ENCODE data around the gene KIAA2012.
"Not testable (repeated sequence)": the region's sequence is repeated elsewhere in the genome, so short reads cannot be mapped to it uniquely, and the experiment has no call there.

Gene KIAA2012

GRCh38 chr2:202238234-202239197 is 165.5 kb downstream of the KIAA2012 start, which contains the start of gene SUMO1:
TSS of gene SUMO1 (minus strand) at chr2:202238597. CDS start at chr2:202238451, 146 bp downstream.
- TF ChIP-seq CTCF (conservative IDR thresholded peaks at IDR 0.05; ENCODE audit: low read depth, low read length) = no peak
- H3K4me3 ChIP-seq (ENCODE audit: low read depth, low read length) = peak within 1 kb of the TSS; percentile 91
- peak; percentile 83 for DNase-seq (ENCODE audit: low read depth)

- DNase-seq (ENCODE audit: low read depth); H3K4me3 ChIP-seq (ENCODE audit: low read depth, low read length): not testable (repeated sequence)
Observed at GRCh38 chr2:202247710-202248109, 174.7 kb downstream of the KIAA2012 start.

GRCh38 chr2:202249521-202250253 is 176.6 kb downstream of the KIAA2012 start:
- no peak for TF ChIP-seq CTCF (conservative IDR thresholded peaks at IDR 0.05; ENCODE audit: low read depth, low read length)
- H3K4me3 ChIP-seq (ENCODE audit: low read depth, low read length) = no peak overlapping the region
- peak; percentile 60 for DNase-seq (ENCODE audit: low read depth)

- peak; percentile 50 for DNase-seq (ENCODE audit: low read depth)
- no peak overlapping the region for H3K4me3 ChIP-seq (ENCODE audit: low read depth, low read length)
Observed at GRCh38 chr2:202251494-202251893, 178.4 kb downstream of the KIAA2012 start.

More at GRCh38 chr2:202251494-202251893, 178.4 kb downstream of the KIAA2012 start:
- no peak for TF ChIP-seq CTCF (conservative IDR thresholded peaks at IDR 0.05; ENCODE audit: low read depth, low read length)
